ENCODE results near the gene MAP3K21. TPM values are rescaled to one million over a fixed set of nuclear protein-coding genes. Genes with fewer than 3 reads are reported as not detected.

MAP3K21 gene
- total and polyA plus RNA-seq, 3 donors from 2014 or later = 17.2 to 111 (median 80.2) TPM

DNA sequence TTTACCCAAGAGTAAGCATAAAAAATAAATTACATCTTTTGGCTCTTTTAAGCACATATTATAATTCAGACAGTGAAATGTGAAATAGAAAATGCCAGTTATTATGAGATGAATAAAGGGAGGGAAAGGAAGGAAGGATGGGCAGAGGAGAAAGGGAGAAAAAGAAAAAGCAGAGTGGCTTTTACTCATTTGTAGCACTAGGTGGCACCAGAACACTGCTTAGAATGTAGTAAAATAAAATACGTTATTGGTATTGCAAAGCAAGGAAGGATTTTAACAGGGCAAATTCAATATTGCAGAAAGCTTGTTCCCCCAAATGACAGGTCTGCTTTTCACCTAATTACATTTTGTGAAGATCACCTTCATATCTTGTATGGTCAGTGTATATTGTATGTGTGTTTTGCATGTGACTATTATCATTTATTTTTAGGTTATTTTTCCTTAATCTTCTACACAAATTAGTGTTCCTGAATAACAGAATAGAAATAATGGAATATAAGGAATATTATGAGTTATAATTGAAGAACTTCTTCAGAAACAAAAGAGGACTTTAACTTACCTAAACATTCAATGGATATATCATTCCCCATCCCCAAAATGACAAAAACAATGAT, 22.9 kb upstream of the MAP3K21 start:
- TF ChIP-seq, protein P1, sequence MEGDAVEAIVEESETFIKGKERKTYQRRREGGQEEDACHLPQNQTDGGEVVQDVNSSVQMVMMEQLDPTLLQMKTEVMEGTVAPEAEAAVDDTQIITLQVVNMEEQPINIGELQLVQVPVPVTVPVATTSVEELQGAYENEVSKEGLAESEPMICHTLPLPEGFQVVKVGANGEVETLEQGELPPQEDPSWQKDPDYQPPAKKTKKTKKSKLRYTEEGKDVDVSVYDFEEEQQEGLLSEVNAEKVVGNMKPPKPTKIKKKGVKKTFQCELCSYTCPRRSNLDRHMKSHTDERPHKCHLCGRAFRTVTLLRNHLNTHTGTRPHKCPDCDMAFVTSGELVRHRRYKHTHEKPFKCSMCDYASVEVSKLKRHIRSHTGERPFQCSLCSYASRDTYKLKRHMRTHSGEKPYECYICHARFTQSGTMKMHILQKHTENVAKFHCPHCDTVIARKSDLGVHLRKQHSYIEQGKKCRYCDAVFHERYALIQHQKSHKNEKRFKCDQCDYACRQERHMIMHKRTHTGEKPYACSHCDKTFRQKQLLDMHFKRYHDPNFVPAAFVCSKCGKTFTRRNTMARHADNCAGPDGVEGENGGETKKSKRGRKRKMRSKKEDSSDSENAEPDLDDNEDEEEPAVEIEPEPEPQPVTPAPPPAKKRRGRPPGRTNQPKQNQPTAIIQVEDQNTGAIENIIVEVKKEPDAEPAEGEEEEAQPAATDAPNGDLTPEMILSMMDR (IDR thresholded peaks at IDR 0.05) = peak; percentile 29 to 65 (median 42)
- TF ChIP-seq POLR2A (IDR thresholded peaks at IDR 0.05) = no peak
- H3K27me3 ChIP-seq = no peaks in the 10 kb centered on the region
- DNase-seq = no peak

DNA sequence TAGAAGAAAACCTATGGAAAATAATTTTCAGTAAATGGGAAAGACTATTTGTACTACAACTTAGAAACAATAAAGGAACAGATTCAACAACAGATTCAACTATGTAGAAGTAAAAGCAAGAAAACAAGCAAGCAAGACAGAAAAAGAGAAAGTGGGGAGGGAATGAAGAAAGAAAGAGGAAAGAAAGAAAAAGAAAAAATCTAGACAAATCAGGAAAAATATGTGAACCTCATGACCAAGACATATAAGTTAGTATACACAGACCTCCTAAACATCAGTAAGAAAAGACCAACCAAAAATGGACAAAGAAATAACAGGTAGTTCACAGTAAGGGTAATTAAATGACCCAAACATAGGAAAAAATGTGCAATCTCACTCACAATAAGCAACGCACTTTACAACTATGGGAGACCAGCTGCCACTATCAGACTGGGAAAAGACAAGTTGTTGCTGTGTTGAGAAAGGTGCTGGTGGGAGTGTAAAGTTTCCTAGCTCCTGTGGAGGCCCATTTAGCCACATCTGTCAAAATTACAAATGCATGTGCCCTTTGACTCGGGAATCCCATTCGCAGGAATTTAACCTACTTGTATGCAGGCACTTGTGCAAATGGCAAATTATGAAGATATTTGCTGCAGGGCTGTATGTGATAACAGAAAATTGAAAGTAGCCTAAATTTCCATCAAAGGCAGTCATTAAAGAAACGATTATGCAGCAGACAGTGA, 13.9 kb upstream of the MAP3K21 start:
- 34 to 53% methylated on average over 4 of the region's 4 CpGs for WGBS, 2 donors
- intact Hi-C loops (cut with DNase I; ENCODE audit: low total_unique reads) = no loop called here

More for the DNA sequence above, 22.9 kb upstream of the MAP3K21 start:
- Histone ChIP-seq H3K27ac (no peak overlapping the region), H3K36me3 (ENCODE audit: low read depth, missing control alignments) (no peaks in the 10 kb centered on the region), H3K4me1 (no peaks in the 10 kb centered on the region), H3K9me3 (no peaks in the 10 kb centered on the region), H3K4me3 (no peak overlapping the region)
- 14 to 32% methylated on average over 1 of the region's 1 CpG for WGBS, 2 donors
- intact Hi-C loops (cut with DNase I; ENCODE audit: low total_unique reads) = no loop called here

DNA sequence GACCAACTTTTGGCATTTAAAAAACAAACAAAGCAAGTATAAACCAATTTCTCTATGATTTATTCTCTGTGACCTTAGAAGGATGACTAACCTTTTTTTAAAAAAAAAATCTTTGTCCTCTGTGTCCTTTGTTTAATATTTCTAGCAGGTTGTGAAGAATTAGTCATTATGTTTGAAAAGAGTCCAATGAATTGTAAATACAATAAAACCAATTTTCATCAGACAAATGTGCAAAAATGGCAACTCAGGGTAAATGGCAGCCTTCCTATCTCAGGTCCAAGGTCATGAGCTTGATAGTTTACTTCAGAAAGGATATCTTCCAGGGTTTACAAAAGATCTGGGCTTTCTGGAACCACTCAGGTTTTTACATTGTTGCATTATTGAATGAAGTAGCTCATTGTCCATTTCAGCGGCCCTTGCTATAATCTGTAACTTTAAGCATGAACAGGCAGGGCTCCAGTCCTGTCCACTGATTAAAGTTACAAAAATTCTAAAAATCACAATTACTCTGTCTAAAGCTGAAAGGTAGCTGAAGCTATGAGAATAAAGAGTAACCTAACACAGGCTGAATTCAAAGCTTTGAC, 11.7 kb upstream of the MAP3K21 start:
- H3K27me3 ChIP-seq = no peaks in the 10 kb centered on the region
- TF ChIP-seq POLR2A (IDR thresholded peaks at IDR 0.05) = no peak
- TF ChIP-seq, protein P1 (IDR thresholded peaks at IDR 0.05) = no peak

More for the DNA sequence above, 13.9 kb upstream of the MAP3K21 start:
- no peaks in the 10 kb centered on the region for H3K36me3 ChIP-seq (ENCODE audit: low read depth, missing control alignments)
- no peak for DNase-seq
- TF ChIP-seq POLR2A (IDR thresholded peaks at IDR 0.05) = no peak
- TF ChIP-seq, protein P1 (IDR thresholded peaks at IDR 0.05) = no peak
- H3K9me3 ChIP-seq = no peaks in the 10 kb centered on the region
- no peak overlapping the region for H3K27ac ChIP-seq
- no peaks in the 10 kb centered on the region for H3K4me1 ChIP-seq
- H3K4me3 ChIP-seq = no peak overlapping the region
- no peaks in the 10 kb centered on the region for H3K27me3 ChIP-seq

DNA sequence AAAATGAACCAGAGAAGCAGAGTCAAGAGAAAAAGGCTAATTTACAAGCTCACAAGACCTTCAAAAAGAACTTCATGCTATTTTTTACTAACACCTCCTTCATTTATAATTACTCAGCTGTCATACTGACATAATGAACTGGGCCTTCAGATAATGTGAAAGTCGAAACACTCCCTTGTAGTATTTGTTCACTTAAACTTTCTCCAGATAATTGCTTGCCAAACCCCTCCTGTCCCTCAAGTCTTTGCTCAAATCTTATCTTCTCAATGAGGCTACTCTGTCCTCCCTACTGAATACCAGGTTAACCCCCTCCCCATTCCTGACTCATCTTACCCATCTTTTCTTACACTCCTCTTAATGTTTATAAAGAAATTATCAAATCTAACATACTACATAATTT, 11.1 kb upstream of the MAP3K21 start:
- TF ChIP-seq POLR2A (IDR thresholded peaks at IDR 0.05) = no peak
- TF ChIP-seq, protein P1 (IDR thresholded peaks at IDR 0.05) = no peak
- Histone ChIP-seq H3K27me3 (no peaks in the 10 kb centered on the region), H3K27ac (peak overlapping the region in 1 of 2 donors; percentile 46), H3K4me3 (no peak overlapping the region), H3K36me3 (ENCODE audit: low read depth, missing control alignments) (no peaks in the 10 kb centered on the region), H3K9me3 (no peaks in the 10 kb centered on the region), H3K4me1 (no peaks in the 10 kb centered on the region)
- intact Hi-C loops (cut with DNase I; ENCODE audit: low total_unique reads) = no loop called here
- WGBS, 2 donors = 38 to 42% methylated on average over 1 of the region's 1 CpG
- DNase-seq = no peak

More for the DNA sequence above, 11.7 kb upstream of the MAP3K21 start:
- peak overlapping the region; percentile 19 to 41 for H3K27ac ChIP-seq
- H3K9me3 ChIP-seq = no peaks in the 10 kb centered on the region
- no peak overlapping the region for H3K4me3 ChIP-seq
- intact Hi-C loops (cut with DNase I; ENCODE audit: low total_unique reads) = no loop called here
- no peaks in the 10 kb centered on the region for H3K4me1 ChIP-seq
- no peaks in the 10 kb centered on the region for H3K36me3 ChIP-seq (ENCODE audit: low read depth, missing control alignments)
- peak; percentile 82 for DNase-seq
- WGBS, 2 donors = 36 to 53% methylated on average over 1 of the region's 1 CpG

All from testis (tissue), 3 donors.